H1 (cell line): ENCODE data around the gene CDCA4. TPM values are rescaled to one million over a fixed set of nuclear protein-coding genes. Genes with fewer than 3 reads are reported as not detected.

ENCODE experiments used
- CTCF ChIA-PET: fragments of 300-600 bp; sonication (Branson Sonifier 250); formaldehyde crosslinking; loops from one replicate; lab custom pipeline; 2021; ENCODE audit not compliant: partially characterized antibody; lab: Charles Lee
- POLR2A ChIA-PET: fragments of 300-600 bp; sonication (Branson Sonifier 250); formaldehyde crosslinking; loops from one replicate; lab custom pipeline; 2021; ENCODE audit warnings: inconsistent platforms; ENCODE audit not compliant: partially characterized antibody; lab: Charles Lee
- DNase-seq, 2 experiments: peaks; one replicate each; pipeline versions ENCODE4 v3.0.0 to v3.0.0-alpha.2; 2010 to 2022; ENCODE audit warnings: low spot score in 2 of 2, low read depth in 1 of 2, mixed read lengths in 1 of 2
- FAIRE-seq: peaks from 2 replicates; lab custom pipeline; 2011; peaks lifted over from hg19 to GRCh38; lab: Jason Lieb, UNC
- H2AFZ ChIP-seq: 2 replicates; pipeline ENCODE4 v1.8.1; 2012; ENCODE audit warnings: low read length, inconsistent platforms
- H2AK5ac ChIP-seq: 2 replicates; pipeline ENCODE4 v1.6.1; 2013; ENCODE audit warnings: low read depth, low read length
- H2BK120ac ChIP-seq: replicated peaks from 2 replicates; pipeline ENCODE3; 2013; ENCODE audit warnings: low read depth, low read length, inconsistent platforms
- H2BK12ac ChIP-seq: 2 replicates; pipeline ENCODE4 v1.6.1; 2013; ENCODE audit warnings: low read depth, low read length
- H2BK15ac ChIP-seq: 2 replicates; pipeline ENCODE4 v1.6.1; 2013; ENCODE audit warnings: low read length
- H2BK20ac ChIP-seq: 2 replicates; pipeline ENCODE4 v1.6.1; 2013; ENCODE audit warnings: low read length
- H2BK5ac ChIP-seq: 2 replicates; pipeline ENCODE4 v1.6.1; 2013; ENCODE audit warnings: low read depth, low read length
- H3K14ac ChIP-seq: 2 replicates; pipeline ENCODE4 v1.6.1; 2013; ENCODE audit warnings: inconsistent platforms; ENCODE audit not compliant: insufficient read length
- H3K18ac ChIP-seq: 2 replicates; pipeline ENCODE4 v1.6.1; 2013; ENCODE audit warnings: low read length; ENCODE audit errors: extremely low read depth
- H3K23ac ChIP-seq: 2 replicates; pipeline ENCODE4 v1.6.1; 2013; ENCODE audit warnings: inconsistent platforms; ENCODE audit not compliant: insufficient read length
- H3K23me2 ChIP-seq: 2 replicates; pipeline ENCODE4 v1.6.1; 2013; ENCODE audit warnings: low read depth, low read length
- H3K27ac ChIP-seq: 2 replicates; pipeline ENCODE4 v1.6.1; 2011; ENCODE audit warnings: low read depth, low read length, inconsistent platforms
- H3K27me3 ChIP-seq, 4 experiments: replicated peaks in 1 of 4; 1 replicate in 1 of 4; 2 replicates in 3 of 4; pipeline versions ENCODE4 v1.6.1 to v1.8.1; 2011 to 2013; ENCODE audit warnings: low read length in 3 of 4, mild to moderate bottlenecking in 3 of 4, inconsistent platforms in 2 of 4, mixed read lengths in 2 of 4, moderate library complexity in 1 of 4; ENCODE audit not compliant: control insufficient read depth in 3 of 4, insufficient read depth in 3 of 4; ENCODE audit errors: extremely low read depth in 1 of 4
- H3K36me3 ChIP-seq, 4 experiments: 2 replicates each; pipeline versions ENCODE4 v1.6.1 to v1.8.1; 2011 to 2013; ENCODE audit warnings: mild to moderate bottlenecking in 4 of 4, low read length in 3 of 4, moderate library complexity in 2 of 4, control low read depth in 1 of 4, inconsistent platforms in 1 of 4; ENCODE audit not compliant: insufficient read depth in 4 of 4, control insufficient read depth in 2 of 4
- H3K4ac ChIP-seq: replicated peaks from 2 replicates; pipeline ENCODE3; 2013; ENCODE audit warnings: low read length, low read depth, mixed read lengths, inconsistent platforms; ENCODE audit not compliant: insufficient read length
- H3K4me1 ChIP-seq, 4 experiments: replicated peaks in 1 of 4; 1 replicate in 1 of 4; 2 replicates in 3 of 4; pipeline versions ENCODE4 v1.6.1 to v1.8.1; 2011 to 2013; ENCODE audit warnings: low read length in 3 of 4, inconsistent platforms in 2 of 4, mixed read lengths in 1 of 4; ENCODE audit not compliant: insufficient read depth in 4 of 4, control insufficient read depth in 3 of 4
- H3K4me2 ChIP-seq, 2 experiments: 2 replicates each; pipeline versions ENCODE4 v1.6.1 to v1.8.1; 2011 to 2013; ENCODE audit warnings: low read depth in 2 of 2, low read length in 2 of 2, control low read depth in 1 of 2, inconsistent platforms in 1 of 2, mild to moderate bottlenecking in 1 of 2; ENCODE audit not compliant: insufficient read depth in 1 of 2
- H3K4me3 ChIP-seq, 4 experiments: fragments of 200-600, 300-600 bp in 1 of 4; sonication (generic), shearing (Covaris generic), sonication (Bioruptor Twin) in 1 of 4; 2 replicates each; pipeline versions ENCODE4 v1.5.1 to v1.8.1; 2011 to 2016; ENCODE audit warnings: low read length in 4 of 4, low read depth in 3 of 4, control low read depth in 2 of 4, inconsistent platforms in 2 of 4, mild to moderate bottlenecking in 2 of 4, mixed read lengths in 1 of 4, moderate library complexity in 1 of 4; ENCODE audit not compliant: insufficient read depth in 2 of 4; ENCODE audit errors: extremely low read depth in 1 of 4
- H3K56ac ChIP-seq: replicated peaks from 2 replicates; pipeline ENCODE3; 2013; ENCODE audit warnings: low read depth, mild to moderate bottlenecking, mixed read lengths, low read length, inconsistent platforms; ENCODE audit not compliant: insufficient read length
- H3K79me1 ChIP-seq: 2 replicates; pipeline ENCODE4 v1.6.1; 2013; ENCODE audit warnings: low read depth, low read length, control low read depth
- H3K79me2 ChIP-seq, 2 experiments: 2 replicates each; pipeline versions ENCODE4 v1.6.1 to v1.8.1; 2012 to 2013; ENCODE audit warnings: low read length in 2 of 2, mild to moderate bottlenecking in 2 of 2, inconsistent platforms in 1 of 2; ENCODE audit not compliant: insufficient read depth in 2 of 2, control insufficient read depth in 1 of 2
- H3K9ac ChIP-seq, 4 experiments: replicated peaks in 1 of 4; 1 replicate in 1 of 4; 2 replicates in 3 of 4; pipeline versions ENCODE4 v1.6.1 to v1.8.1; 2011 to 2013; ENCODE audit warnings: low read depth in 3 of 4, low read length in 3 of 4, control low read depth in 2 of 4, mild to moderate bottlenecking in 2 of 4, moderate library complexity in 2 of 4, inconsistent platforms in 1 of 4; ENCODE audit errors: extremely low read depth in 1 of 4
- H3K9me3 ChIP-seq, 2 experiments: 2 replicates each; pipeline versions ENCODE4 v1.6.1 to v1.8.1; 2012 to 2013; ENCODE audit warnings: mild to moderate bottlenecking in 2 of 2, moderate library complexity in 2 of 2, control low read depth in 1 of 2, inconsistent platforms in 1 of 2, low read depth in 1 of 2, low read length in 1 of 2, mixed read lengths in 1 of 2; ENCODE audit not compliant: insufficient read depth in 2 of 2
- H4K20me1 ChIP-seq, 2 experiments: replicated peaks in 1 of 2; 2 replicates each; pipeline versions ENCODE3 to v1.8.1; 2011 to 2013; ENCODE audit warnings: inconsistent platforms in 2 of 2, low read length in 2 of 2, mild to moderate bottlenecking in 1 of 2; ENCODE audit not compliant: insufficient read depth in 2 of 2, control insufficient read depth in 1 of 2
- H4K5ac ChIP-seq: 2 replicates; pipeline ENCODE4 v1.6.1; 2013; ENCODE audit warnings: low read length, low read depth, mixed read lengths, inconsistent platforms; ENCODE audit not compliant: insufficient read length
- H4K8ac ChIP-seq: 2 replicates; pipeline ENCODE4 v1.8.0; 2013; ENCODE audit warnings: mild to moderate bottlenecking, moderate library complexity, low read length, inconsistent platforms; ENCODE audit not compliant: insufficient read depth; ENCODE audit errors: extremely low read depth
- H4K91ac ChIP-seq: replicated peaks from 2 replicates; pipeline ENCODE3; 2013; ENCODE audit warnings: low read length, mixed read lengths, inconsistent platforms; ENCODE audit not compliant: insufficient read length
- WGBS, 2 experiments: shearing (Covaris generic) in 1 of 2; methylation state at CpG; one replicate each; pipeline versions ENCODE4 v1.1.6 to v1.1.7; 2013 to 2015; ENCODE audit warnings: low lambda C conversion rate in 2 of 2, mixed read lengths in 2 of 2, inconsistent platforms in 1 of 2, low coverage in 1 of 2, missing lambda C conversion rate in 1 of 2; ENCODE audit not compliant: insufficient replicate concordance in 2 of 2, insufficient coverage in 1 of 2, insufficient read length in 1 of 2; ENCODE audit errors: extremely low coverage in 1 of 2, missing lambda C conversion rate in 1 of 2; 5-methylcytosine and 5-hydroxymethylcytosine counted together
- polyA plus RNA-seq, 7 experiments: library from polyadenylated mRNA; depleted of rRNA in 3 of 7; stranded (reverse) in 5 of 7; unstranded in 2 of 7; fragments of >200 nt in 5 of 7; fragments of 200-250 nt in 2 of 7; gene quantifications; 1 replicate in 5 of 7; 2 replicates in 1 of 7; 4 replicates in 1 of 7; pipeline versions ENCODE4 v1.2.1 to v1.2.3, GENCODE V29; 2011 to 2013; ENCODE audit warnings: missing spikeins in 2 of 7, mixed read lengths in 2 of 7
- total RNA-seq: library from RNA; stranded (reverse); fragmentation: NEBNext Ultra II Directional; extraction: Animal tissue kit (Norgen Biotek cat#: 25700); gene quantifications from 2 replicates; pipeline ENCODE4 v1.2.1, GENCODE V29; 2021

Gene CDCA4
- total and polyA plus RNA-seq, 2 of the 8 experiments (the other 6 are each of a cell fraction or from before 2014, with no cell fraction given) = 49.9 to 62.4 TPM

DNA sequence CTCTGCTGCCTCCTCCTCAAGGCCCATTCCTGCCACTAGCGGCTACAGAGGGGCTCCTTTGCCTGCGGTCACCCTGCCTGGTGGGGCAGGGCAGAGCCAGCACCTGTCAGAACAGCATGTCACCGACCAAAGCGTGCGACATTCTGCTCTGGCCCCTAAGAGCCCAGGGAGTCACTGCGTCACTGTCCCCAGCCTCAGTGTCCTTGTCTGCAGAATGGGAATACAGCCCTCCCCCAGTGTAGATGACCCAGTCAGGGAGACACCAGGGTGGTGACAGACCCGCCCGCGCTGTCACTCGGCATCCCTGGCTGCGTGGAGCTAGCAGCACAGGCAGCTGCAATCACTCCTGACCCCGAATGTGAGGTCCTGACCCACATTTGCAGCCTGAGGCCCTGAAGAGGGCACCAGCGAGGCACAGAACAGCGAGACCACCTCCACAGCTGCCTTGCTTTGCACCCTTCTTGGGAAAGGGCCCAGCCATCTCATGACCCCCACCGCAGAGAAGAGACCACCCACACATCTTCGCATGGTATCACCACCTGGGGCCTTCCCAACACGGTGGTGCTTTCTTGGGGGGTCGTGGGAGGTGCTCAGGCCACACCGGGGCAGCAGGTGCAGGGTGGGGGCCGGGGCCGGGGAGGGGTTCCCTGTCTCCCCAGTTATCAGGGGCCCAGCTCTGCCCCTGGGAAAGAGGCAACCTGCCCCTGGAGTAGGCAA, 45.2 kb downstream of the CDCA4 start:
- CTCF ChIA-PET = interaction anchor here (0.6 to 11.5 kb wide), 50 partner anchors 9 to 449 kb away, joined by 3 to 161 read pairs (median 4); partner anchors contain the start of gene CLBA1
- H3K4ac ChIP-seq = no peak overlapping the region
- H3K56ac ChIP-seq = no peak overlapping the region

More for the DNA sequence above, 45.2 kb downstream of the CDCA4 start:
- no peak for DNase-seq
- no peak overlapping the region for H2BK12ac ChIP-seq
- H3K4me2 ChIP-seq = no peak overlapping the region
- H4K20me1 ChIP-seq = peaks cover 4 to 12% of the 10 kb centered on the region in 2 experiments
- no peak overlapping the region for H2AFZ ChIP-seq
- H2BK20ac ChIP-seq = no peak overlapping the region
- H3K9me3 ChIP-seq = no peaks in the 10 kb centered on the region
- H3K14ac ChIP-seq = no peak overlapping the region
- H3K4me1 ChIP-seq = peaks cover 0 to 11% (median 9%) of the 10 kb centered on the region in 4 experiments; a peak in 5 of 7 replicates
- no peak overlapping the region for H3K4me3 ChIP-seq
- no peak overlapping the region for H2BK5ac ChIP-seq
- H3K79me2 ChIP-seq = no peaks in the 10 kb centered on the region
- no peak overlapping the region for H2BK15ac ChIP-seq
- no peaks in the 10 kb centered on the region; a peak in 1 of 8 replicates for H3K36me3 ChIP-seq
- H3K23me2 ChIP-seq = peaks cover 10% of the 10 kb centered on the region; the same call in 1 of the 2 replicates
- H3K18ac ChIP-seq = no peak overlapping the region
- POLR2A ChIA-PET = interaction anchor here (0.7 to 1.1 kb wide), 3 partner anchors 44 to 128 kb away, joined by 3 read pairs; no protein-coding TSS in a partner anchor
- FAIRE-seq = no peak
- no peak overlapping the region for H3K23ac ChIP-seq
- H4K91ac ChIP-seq = no peak overlapping the region
- 0 out of 2 replicates have a peak overlapping the region, but pooled peaks have one; percentile 5 for H4K8ac ChIP-seq
- no peak overlapping the region for H2BK120ac ChIP-seq
- peaks cover 18 to 38% (median 31%) of the 10 kb centered on the region in 4 experiments for H3K27me3 ChIP-seq
- no peak overlapping the region for H3K9ac ChIP-seq
- no peak overlapping the region for H3K27ac ChIP-seq
- no peak overlapping the region for H4K5ac ChIP-seq
- 70% methylated on average over 12 of the region's 21 CpGs; no CpG with 5 or more reads in 1 of the 2 experiments for WGBS, 2 experiments
- no peaks in the 10 kb centered on the region for H3K79me1 ChIP-seq
- 0 out of 2 replicates have a peak overlapping the region, but pooled peaks have one; percentile 1 for H2AK5ac ChIP-seq
